Neural progenitor cell (in vitro differentiated cells): Measurements from ENCODE around the gene RPS16.

Experiments
- EZH2 ChIP-seq: fragments of 200-600 bp; sonication (generic); IDR thresholded peaks from 2 replicates; pipeline ENCODE4 v1.6.1; 2017; ENCODE audit warnings: antibody characterized with exemption, mild to moderate bottlenecking, moderate library complexity
- TF ChIP-seq, protein P1 (sequence below): fragments of 200-600 bp; sonication (generic); IDR thresholded peaks from 2 replicates; pipeline ENCODE4 v1.5.1; 2017; ENCODE audit warnings: antibody characterized with exemption, mild to moderate bottlenecking

DNA sequence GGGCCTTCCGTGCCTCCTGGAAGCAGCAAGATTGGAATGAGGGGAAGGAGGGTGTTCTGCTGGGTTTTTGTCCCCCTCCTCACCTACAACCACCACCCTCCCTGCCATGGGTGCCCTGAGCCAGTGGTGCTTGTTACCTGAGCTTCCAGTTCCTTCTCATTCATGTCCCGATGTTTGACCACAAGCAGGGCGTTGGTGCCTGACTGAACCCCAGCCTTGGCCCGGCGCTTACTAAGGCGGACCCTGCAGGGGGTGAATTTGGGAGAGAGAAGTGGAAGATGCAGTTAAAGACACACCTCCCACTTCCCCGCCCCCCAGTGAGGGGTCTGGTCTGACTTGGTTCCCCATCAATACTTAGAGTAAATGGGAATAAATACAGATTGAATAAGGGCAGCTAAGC, 49.2 kb downstream of the RPS16 start:
- TF ChIP-seq, protein P1, sequence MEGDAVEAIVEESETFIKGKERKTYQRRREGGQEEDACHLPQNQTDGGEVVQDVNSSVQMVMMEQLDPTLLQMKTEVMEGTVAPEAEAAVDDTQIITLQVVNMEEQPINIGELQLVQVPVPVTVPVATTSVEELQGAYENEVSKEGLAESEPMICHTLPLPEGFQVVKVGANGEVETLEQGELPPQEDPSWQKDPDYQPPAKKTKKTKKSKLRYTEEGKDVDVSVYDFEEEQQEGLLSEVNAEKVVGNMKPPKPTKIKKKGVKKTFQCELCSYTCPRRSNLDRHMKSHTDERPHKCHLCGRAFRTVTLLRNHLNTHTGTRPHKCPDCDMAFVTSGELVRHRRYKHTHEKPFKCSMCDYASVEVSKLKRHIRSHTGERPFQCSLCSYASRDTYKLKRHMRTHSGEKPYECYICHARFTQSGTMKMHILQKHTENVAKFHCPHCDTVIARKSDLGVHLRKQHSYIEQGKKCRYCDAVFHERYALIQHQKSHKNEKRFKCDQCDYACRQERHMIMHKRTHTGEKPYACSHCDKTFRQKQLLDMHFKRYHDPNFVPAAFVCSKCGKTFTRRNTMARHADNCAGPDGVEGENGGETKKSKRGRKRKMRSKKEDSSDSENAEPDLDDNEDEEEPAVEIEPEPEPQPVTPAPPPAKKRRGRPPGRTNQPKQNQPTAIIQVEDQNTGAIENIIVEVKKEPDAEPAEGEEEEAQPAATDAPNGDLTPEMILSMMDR = no peak
- TF ChIP-seq EZH2 = no peak
